Left renal cortex interstitium (tissue), 4 donors: ENCODE results near the gene SUGCT. TPM values are rescaled to one million over a fixed set of nuclear protein-coding genes. Genes with fewer than 3 reads are reported as not detected.

Experiments
- DNase-seq, 4 donors: peaks; one replicate each; pipeline ENCODE4 v3.0.0-alpha.2; 2013; ENCODE audit warnings: low read depth in 4 of 4, low spot score in 2 of 4, missing footprints in 1 of 4
- polyA plus RNA-seq, 4 donors: library from polyadenylated mRNA; unstranded; fragments of 120-200 nt; gene quantifications; one replicate each; pipeline ENCODE4 v1.2.1, GENCODE V29; 2013; ENCODE audit not compliant: insufficient read length in 4 of 4

SUGCT gene
- polyA plus RNA-seq, 4 donors = 11.4 to 16.5 (median 12.5) TPM

GRCh38 chr7:40546616-40547501 is 412.1 kb downstream of the SUGCT start:
- DNase-seq = no peak

DNA sequence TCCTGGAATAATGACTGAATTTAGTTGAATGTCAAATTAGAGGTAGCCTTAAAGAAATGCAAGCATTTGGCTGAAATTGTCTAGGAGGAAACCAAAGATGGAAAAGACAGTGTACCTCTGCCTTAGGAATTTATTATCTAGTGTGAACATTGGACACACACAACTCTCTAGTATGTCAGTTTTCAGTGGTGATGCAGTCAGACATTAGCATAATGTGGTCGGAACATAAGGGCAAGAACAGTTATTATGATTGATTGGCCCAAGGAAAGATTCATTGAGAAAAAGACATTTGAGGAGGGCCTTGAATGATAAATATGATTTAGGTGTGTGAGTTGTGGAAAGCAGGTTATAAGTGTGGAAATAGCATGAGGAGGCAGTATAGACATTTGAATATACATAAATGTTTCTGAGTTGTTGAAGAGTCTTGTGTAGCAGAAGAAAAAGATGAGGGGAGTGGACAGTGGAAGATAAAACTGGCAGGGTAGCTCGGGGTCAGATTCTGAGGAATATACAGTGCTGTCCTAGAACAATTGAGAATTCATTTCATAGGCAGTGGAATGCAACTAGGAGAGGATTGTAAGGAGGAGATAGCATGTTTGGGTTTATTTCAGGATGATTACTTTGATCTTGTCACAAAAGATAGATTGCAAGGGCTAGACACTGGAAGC is 414.7 kb downstream of the SUGCT start:
- no peak for DNase-seq

- no peak for DNase-seq
Measured at GRCh38 chr7:40551685-40552576, 417.1 kb downstream of the SUGCT start.

DNA sequence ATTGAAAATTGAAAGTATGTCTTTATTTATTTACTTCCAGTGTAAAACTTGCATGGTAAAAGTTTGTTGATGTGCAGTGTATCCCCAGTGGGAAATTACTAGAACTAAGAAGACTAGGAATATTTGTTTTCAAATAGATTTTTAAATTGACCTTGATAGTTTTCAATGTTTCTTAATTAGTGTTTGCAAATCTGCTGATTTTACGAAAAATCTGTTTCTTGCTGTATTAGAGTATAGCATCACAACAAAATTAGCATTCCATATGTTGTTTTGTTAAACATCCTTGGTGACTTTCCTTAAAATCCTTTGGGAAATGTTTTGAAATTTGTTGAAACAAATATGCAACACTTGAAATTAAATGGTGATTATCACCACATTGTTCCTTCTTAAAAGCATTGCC is 425.9 kb downstream of the SUGCT start:
- DNase-seq = no peak

DNA sequence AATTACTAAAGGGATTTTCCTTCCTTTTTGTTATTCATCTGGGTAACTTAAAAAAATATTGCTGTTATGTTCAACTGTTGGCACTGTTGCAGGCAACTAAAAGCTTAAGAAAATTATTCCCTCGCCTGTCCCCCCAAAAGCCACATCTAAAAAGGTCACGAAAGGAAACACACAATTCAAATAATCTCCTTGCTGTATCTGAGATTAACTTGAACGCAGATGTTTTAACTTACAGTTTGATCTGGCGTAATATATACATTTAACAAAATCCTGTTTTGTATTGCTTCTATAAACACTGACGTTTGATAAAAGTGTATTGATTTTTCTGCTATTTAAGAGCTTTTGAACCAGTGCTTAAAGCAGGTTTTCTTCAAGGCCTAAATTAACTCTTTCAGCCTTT is 432.1 kb downstream of the SUGCT start:
- DNase-seq = no peak

GRCh38 chr7:40569326-40569725 is 434.5 kb downstream of the SUGCT start:
- no peak for DNase-seq

DNA sequence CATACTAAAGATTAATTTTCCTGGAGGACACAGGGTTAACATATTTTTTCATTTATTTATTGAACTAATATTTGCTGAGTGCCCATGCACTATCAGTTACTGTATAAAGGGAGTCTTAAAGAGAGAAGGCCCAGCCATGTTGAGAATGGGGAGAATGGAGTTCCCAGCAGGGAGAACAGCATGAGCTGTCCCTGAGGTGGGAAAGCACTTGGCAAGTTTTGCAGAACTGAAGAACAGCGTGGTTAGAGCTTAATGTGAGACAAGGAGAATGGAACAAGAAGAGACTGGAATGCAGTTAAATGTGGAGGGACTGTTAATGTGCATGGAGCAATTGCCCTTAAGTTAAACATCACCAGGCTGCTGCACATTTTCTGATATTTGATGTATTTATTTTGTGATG is 435.4 kb downstream of the SUGCT start:
- DNase-seq = no peak

DNA sequence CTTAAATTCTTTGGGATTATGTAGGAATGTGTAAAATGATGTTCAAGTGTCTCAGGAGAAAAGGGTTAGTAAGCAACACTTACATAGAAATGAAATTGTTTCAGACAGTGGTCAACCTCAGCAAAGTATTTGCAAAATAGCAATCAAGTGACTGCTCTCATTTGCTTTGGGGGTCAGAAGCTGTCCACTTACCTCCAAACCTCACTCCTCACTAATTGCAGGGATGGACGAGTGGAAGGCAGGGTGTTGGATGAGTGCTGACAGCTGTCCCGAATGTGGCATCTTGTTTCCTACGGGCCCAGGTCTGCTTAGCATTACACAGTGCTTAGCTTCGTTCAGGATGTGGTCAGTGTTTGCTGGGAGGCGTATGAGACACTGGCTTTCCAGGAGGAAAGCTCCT is 437.0 kb downstream of the SUGCT start:
- no peak for DNase-seq

- no peak for DNase-seq
Measured at GRCh38 chr7:40572810-40573465, 438.1 kb downstream of the SUGCT start.

- no peak for DNase-seq
Measured at GRCh38 chr7:40579401-40579800, 444.6 kb downstream of the SUGCT start.

DNA sequence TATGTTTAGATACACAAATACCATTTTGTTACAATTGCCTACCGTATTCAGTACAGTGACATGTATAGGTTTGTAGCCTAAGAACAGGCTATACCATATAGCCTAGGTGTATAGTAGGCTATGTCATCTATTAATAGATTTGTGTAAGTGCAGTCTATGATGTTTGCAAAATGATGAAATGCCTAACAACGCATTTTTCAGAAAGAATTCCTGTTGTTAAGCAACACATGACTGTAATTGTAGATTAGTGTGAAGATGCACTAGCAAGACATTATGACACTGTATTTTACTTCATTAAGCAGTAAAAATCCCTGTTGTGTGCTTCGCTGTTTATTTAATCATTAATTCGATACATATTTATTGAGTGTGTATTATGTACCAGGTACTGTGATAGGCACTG is 446.0 kb downstream of the SUGCT start:
- DNase-seq = no peak

DNA sequence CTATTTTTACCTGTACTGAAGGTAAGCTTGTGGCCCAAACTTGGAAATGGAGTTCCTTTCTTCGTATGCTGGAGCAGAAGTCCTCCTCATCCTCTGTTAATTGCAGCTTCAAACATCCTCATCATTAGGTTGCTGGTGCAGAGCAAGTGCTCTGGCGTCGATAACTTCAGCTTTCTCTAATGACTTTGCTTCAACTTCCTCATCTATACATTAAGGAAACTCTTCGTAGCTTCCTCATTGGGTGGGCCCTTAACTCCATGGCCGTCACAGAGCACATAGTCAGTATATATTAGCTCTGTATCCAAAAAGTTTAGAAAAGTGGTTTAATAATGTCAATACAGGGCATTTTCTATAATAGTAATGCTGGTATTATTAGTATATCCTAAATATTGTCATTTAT is 447.7 kb downstream of the SUGCT start:
- DNase-seq = no peak

GRCh38 chr7:40583667-40584444 is 449.1 kb downstream of the SUGCT start:
- DNase-seq = no peak

GRCh38 chr7:40584667-40585433 is 450.0 kb downstream of the SUGCT start:
- DNase-seq = no peak

DNA sequence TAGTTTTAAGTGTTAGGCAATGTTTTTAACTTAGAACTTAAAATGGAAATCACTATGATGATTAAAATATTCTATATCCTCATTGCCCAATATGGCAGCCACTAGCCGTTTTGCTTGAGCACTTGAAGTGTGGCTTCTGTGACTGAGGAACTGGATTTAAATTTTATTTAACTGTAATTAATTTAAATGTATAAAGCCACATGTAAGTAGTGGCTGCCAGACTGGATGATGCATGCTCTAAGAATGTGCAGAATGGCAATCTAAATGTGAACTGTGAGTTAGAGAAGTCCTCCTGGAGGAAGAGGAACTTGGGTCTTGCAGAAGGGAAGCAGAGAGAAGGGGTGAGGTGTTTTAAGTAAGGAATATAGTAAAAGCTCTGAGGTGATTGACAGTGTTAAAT is 451.4 kb downstream of the SUGCT start:
- no peak for DNase-seq

DNA sequence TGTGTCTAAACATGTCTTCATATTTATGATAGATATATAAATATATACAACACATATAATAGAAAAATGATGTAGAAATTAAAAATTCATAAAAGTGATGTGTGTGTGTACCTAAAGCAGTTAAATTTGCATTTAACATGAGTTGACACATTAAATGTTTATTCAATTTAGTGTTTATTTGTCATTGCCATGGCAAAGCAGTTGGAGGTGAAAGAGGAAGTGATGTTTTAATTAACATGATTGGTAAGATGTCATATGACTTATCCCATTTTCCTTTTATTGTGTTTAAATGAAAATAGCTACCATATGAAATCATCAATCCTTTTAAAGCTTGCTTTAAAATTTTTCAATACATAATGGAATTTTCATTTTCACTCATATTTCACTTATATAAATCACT is 452.6 kb downstream of the SUGCT start:
- no peak for DNase-seq

- DNase-seq = no peak
Measured at GRCh38 chr7:40595129-40595528, 460.3 kb downstream of the SUGCT start.

DNA sequence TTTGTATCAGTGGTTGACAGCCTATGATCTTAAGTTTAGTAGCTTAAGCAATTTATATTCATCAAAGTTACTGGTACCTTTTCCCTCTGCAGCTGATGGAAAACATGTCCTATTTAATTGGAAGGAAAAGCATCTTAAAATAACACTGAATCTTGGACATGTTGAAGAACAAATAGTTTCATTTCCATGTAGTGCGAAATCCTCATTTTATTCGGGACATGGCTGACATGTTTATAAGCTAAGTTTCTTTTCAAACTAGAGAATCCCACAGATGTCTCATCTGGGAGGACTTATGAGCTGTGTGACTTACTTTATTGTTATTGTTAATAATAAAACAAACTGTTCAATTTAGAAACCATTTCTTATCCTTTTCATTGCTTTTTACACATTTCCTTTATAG is 461.0 kb downstream of the SUGCT start:
- no peak for DNase-seq

DNA sequence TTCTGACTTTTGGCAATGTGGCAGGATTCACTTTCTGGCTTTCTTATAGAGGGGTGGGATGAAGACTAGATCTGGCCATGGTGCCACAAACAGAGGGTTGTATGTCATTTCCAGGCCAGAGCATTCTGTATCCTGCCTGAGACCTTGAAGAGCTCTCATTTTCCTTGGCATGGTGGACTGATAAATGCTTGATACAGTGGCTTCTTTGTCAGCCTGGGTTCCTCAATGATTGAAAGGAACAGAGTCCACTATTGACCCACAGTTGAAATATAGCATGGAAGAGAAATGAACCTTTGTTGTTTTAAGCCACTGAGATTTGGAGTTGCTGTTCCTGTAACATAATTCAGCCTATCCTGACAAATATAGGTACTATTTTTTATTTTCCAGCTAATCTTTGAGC is 462.7 kb downstream of the SUGCT start:
- DNase-seq = no peak
